ENCODE measurements around the gene CACNA1H.
"Not testable (repeated sequence)": the region's sequence is repeated elsewhere in the genome, so short reads cannot be mapped to it uniquely, and the experiment has no call there.

CACNA1H gene

GRCh38 chr16:1228227-1228626 is 75.3 kb downstream of the CACNA1H start:
- not testable (repeated sequence) for DNase-seq (ENCODE audit: low spot score)

- not testable (repeated sequence) for DNase-seq (ENCODE audit: low spot score)
These were observed 76.6 kb downstream of the CACNA1H start for GRCh38 chr16:1229476-1229875.

GRCh38 chr16:1230084-1230470 is 77.2 kb downstream of the CACNA1H start, which contains the start of gene TPSB2:
Gene TPSB2, minus strand, starts transcription at chr16:1230184. Its CDS starts 233 bp downstream, at chr16:1229951.
- not testable (repeated sequence) for DNase-seq (ENCODE audit: low spot score)

- DNase-seq (ENCODE audit: low spot score) = not testable (repeated sequence)
These were observed 77.7 kb downstream of the CACNA1H start for GRCh38 chr16:1230471-1231212.

GRCh38 chr16:1231301-1231700 is 78.4 kb downstream of the CACNA1H start:
- DNase-seq (ENCODE audit: low spot score) = not testable (repeated sequence)

GRCh38 chr16:1232049-1232748 is 79.3 kb downstream of the CACNA1H start:
- DNase-seq (ENCODE audit: low spot score) = not testable (repeated sequence)

GRCh38 chr16:1236659-1237058 is 83.8 kb downstream of the CACNA1H start:
- not testable (repeated sequence) for DNase-seq (ENCODE audit: low spot score)

- no peak for DNase-seq (ENCODE audit: low spot score)
These were observed 85.1 kb downstream of the CACNA1H start for GRCh38 chr16:1237990-1238389.

- not testable (repeated sequence) for DNase-seq (ENCODE audit: low spot score)
These were observed 86.0 kb downstream of the CACNA1H start for GRCh38 chr16:1238909-1239308.

- DNase-seq (ENCODE audit: low spot score) = not testable (repeated sequence)
These were observed 86.7 kb downstream of the CACNA1H start for GRCh38 chr16:1239575-1239974.

- not testable (repeated sequence) for DNase-seq (ENCODE audit: low spot score)
These were observed 87.5 kb downstream of the CACNA1H start, which contains the start of gene TPSAB1 for GRCh38 chr16:1240436-1240835. Gene TPSAB1, plus strand, starts transcription at chr16:1240705. Its CDS starts 234 bp downstream, at chr16:1240939.

- DNase-seq (ENCODE audit: low spot score) = not testable (repeated sequence)
These were observed 88.2 kb downstream of the CACNA1H start for GRCh38 chr16:1241081-1241480.

- not testable (repeated sequence) for DNase-seq (ENCODE audit: low spot score)
These were observed 90.5 kb downstream of the CACNA1H start for GRCh38 chr16:1243363-1243762.

GRCh38 chr16:1243907-1244850 is 91.3 kb downstream of the CACNA1H start:
- DNase-seq (ENCODE audit: low spot score) = not testable (repeated sequence)

- DNase-seq (ENCODE audit: low spot score) = no peak
These were observed 92.0 kb downstream of the CACNA1H start for GRCh38 chr16:1244881-1245280.

GRCh38 chr16:1245452-1246020 is 92.6 kb downstream of the CACNA1H start:
- no peak for DNase-seq (ENCODE audit: low spot score)

- not testable (repeated sequence) for DNase-seq (ENCODE audit: low spot score)
These were observed 95.1 kb downstream of the CACNA1H start for GRCh38 chr16:1247903-1248537.

- DNase-seq (ENCODE audit: low spot score) = not testable (repeated sequence)
These were observed 96.3 kb downstream of the CACNA1H start for GRCh38 chr16:1249031-1249755.

GRCh38 chr16:1253701-1254364 is 100.9 kb downstream of the CACNA1H start:
- DNase-seq (ENCODE audit: low spot score) = not testable (repeated sequence)

- DNase-seq (ENCODE audit: low spot score) = not testable (repeated sequence)
These were observed 101.9 kb downstream of the CACNA1H start for GRCh38 chr16:1254821-1255220.
